Brain microvascular endothelial cell (primary cell): ENCODE data around the gene CGA.

ENCODE experiments used
- DNase-seq: peaks from one replicate; pipeline ENCODE4 v3.0.0-alpha.2; 2020
- H3K27ac ChIP-seq: fragments of 250-450 bp; sonication (Bioruptor Pico); 2 replicates; pipeline ENCODE4 v1.5.1; 2020; ENCODE audit warnings: mild to moderate bottlenecking, moderate library complexity
- H3K27me3 ChIP-seq: fragments of 250-450 bp; sonication (Bioruptor Pico); replicated peaks from 2 replicates; pipeline ENCODE4 v1.5.1; 2020; ENCODE audit warnings: mild to moderate bottlenecking
- H3K36me3 ChIP-seq: fragments of 250-450 bp; sonication (Bioruptor Pico); replicated peaks from 2 replicates; pipeline ENCODE4 v1.5.1; 2020; ENCODE audit warnings: mild to moderate bottlenecking
- H3K4me3 ChIP-seq: 2 replicates; pipeline ENCODE4 v1.5.1; 2011; ENCODE audit warnings: low read depth, mild to moderate bottlenecking, control low read depth, low read length, moderate library complexity
- in situ Hi-C: cut with HindIII; loops from 2 replicates; pipeline ENCODE4 v1.10.0; 2017; ENCODE audit warnings: low sequenced_read_pairs, low pct_ligation_motif_present
- TF ChIP-seq, protein P1 (sequence below): IDR thresholded peaks from 2 replicates; pipeline ENCODE4 v1.5.1; 2011; ENCODE audit warnings: low read depth, mild to moderate bottlenecking, moderate library complexity, low read length, control low read depth, inconsistent platforms; ENCODE audit errors: missing control alignments

Gene CGA

DNA sequence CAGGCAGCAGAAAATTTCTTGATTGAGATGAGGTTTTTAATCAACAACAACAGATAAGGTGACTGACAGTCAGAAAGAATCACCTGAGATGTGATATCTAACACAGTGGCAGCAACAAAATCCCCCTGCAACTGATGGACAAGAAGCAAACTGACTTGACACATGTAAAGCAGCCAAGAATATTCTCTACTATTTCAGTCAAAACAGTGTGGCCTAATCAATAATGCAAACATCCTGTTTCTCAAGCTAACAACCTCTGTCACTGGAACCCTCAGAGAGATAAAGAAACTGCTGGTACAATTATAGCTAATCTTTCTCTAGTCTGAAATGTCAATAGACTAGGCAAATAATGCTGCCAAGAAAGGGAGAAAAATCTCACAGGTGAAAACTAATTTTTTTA is 4.6 kb upstream of the CGA start:
- Histone ChIP-seq H3K36me3 (no peaks in the 10 kb centered on the region), H3K27ac (no peak overlapping the region), H3K4me3 (no peak overlapping the region), H3K27me3 (no peaks in the 10 kb centered on the region)
- DNase-seq = no peak
- in situ Hi-C loops = no loop called here
- TF ChIP-seq, protein P1, sequence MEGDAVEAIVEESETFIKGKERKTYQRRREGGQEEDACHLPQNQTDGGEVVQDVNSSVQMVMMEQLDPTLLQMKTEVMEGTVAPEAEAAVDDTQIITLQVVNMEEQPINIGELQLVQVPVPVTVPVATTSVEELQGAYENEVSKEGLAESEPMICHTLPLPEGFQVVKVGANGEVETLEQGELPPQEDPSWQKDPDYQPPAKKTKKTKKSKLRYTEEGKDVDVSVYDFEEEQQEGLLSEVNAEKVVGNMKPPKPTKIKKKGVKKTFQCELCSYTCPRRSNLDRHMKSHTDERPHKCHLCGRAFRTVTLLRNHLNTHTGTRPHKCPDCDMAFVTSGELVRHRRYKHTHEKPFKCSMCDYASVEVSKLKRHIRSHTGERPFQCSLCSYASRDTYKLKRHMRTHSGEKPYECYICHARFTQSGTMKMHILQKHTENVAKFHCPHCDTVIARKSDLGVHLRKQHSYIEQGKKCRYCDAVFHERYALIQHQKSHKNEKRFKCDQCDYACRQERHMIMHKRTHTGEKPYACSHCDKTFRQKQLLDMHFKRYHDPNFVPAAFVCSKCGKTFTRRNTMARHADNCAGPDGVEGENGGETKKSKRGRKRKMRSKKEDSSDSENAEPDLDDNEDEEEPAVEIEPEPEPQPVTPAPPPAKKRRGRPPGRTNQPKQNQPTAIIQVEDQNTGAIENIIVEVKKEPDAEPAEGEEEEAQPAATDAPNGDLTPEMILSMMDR = no peak

GRCh38 chr6:87094576-87094975 is 330 bp downstream of the CGA start:
- Histone ChIP-seq H3K4me3 (no peak overlapping the region), H3K27me3 (no peaks in the 10 kb centered on the region), H3K36me3 (no peaks in the 10 kb centered on the region), H3K27ac (no peak overlapping the region)
- TF ChIP-seq, protein P1 = no peak
- DNase-seq = no peak
- in situ Hi-C loops = no loop called here

GRCh38 chr6:87093651-87094050 is 1.3 kb downstream of the CGA start:
- H3K36me3 ChIP-seq = no peaks in the 10 kb centered on the region
- no peaks in the 10 kb centered on the region for H3K27me3 ChIP-seq
- H3K27ac ChIP-seq = no peak overlapping the region
- in situ Hi-C loops = no loop called here
- DNase-seq = no peak
- no peak overlapping the region for H3K4me3 ChIP-seq
- TF ChIP-seq, protein P1 = no peak

DNA sequence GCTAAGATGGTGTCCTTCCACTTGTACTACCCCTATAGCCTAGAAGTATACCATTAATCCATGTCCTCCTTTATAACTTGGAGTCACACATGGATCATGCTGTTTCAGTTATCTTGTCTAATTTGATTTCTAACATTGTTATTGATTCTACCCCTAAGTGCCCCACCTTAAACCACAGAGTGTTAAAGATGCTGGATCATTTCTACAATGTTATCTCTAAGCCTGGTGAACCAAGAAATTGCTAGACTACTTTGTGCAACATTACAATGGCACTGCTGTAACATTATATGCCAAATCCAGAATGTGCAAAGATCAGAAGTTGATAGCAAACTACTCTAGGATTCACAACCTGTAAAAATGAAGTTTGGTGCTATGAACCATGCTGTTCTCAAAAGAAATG is 1.7 kb downstream of the CGA start:
- TF ChIP-seq, protein P1 = no peak
- H3K36me3 ChIP-seq = no peaks in the 10 kb centered on the region
- no peak overlapping the region for H3K27ac ChIP-seq
- no peaks in the 10 kb centered on the region for H3K27me3 ChIP-seq
- no peak overlapping the region for H3K4me3 ChIP-seq
- no peak for DNase-seq
- in situ Hi-C loops = no loop called here

GRCh38 chr6:87092435-87092834 is 2.5 kb downstream of the CGA start:
- Histone ChIP-seq H3K27ac (no peak overlapping the region), H3K4me3 (no peak overlapping the region), H3K27me3 (no peaks in the 10 kb centered on the region), H3K36me3 (no peaks in the 10 kb centered on the region)
- in situ Hi-C loops = no loop called here
- DNase-seq = no peak
- TF ChIP-seq, protein P1 = no peak

DNA sequence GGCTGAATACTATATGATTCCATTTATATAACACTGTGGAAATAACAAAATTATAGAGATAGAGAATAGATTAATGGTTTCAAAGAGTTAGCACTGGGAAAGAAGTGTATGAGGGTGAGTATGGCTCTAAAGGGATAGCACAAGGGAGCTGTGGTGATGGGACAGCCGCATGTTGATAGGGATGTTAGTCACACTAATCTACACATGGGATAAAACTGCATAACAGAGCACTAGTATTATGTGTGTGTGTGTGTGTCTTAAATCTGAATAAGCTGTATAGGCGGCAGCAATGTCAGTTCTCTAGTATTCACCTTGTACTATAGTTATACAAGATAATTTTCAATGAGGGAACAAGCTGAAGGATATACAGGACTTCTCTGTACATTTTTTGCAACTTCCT is 5.8 kb downstream of the CGA start:
- DNase-seq = no peak
- H3K36me3 ChIP-seq = no peaks in the 10 kb centered on the region
- TF ChIP-seq, protein P1 = no peak
- in situ Hi-C loops = no loop called here
- H3K27ac ChIP-seq = no peak overlapping the region
- no peak overlapping the region for H3K4me3 ChIP-seq
- no peaks in the 10 kb centered on the region for H3K27me3 ChIP-seq
